Retinal pigment epithelial cell (primary cell): ENCODE measurements around the gene NTRK1.

ENCODE experiments used
- DNase-seq: peaks from one replicate; pipeline ENCODE4 v3.0.0-alpha.2; 2010; ENCODE audit warnings: low read depth
- H3K4me3 ChIP-seq: 2 replicates; pipeline ENCODE4 v1.5.1; 2011; ENCODE audit warnings: mild to moderate bottlenecking, low read length, control low read depth, moderate library complexity
- CTCF ChIP-seq: conservative IDR thresholded peaks from 2 replicates; pipeline ENCODE4 v1.5.1; 2011; ENCODE audit warnings: low read depth, low read length, control low read depth, inconsistent platforms

Gene NTRK1

DNA sequence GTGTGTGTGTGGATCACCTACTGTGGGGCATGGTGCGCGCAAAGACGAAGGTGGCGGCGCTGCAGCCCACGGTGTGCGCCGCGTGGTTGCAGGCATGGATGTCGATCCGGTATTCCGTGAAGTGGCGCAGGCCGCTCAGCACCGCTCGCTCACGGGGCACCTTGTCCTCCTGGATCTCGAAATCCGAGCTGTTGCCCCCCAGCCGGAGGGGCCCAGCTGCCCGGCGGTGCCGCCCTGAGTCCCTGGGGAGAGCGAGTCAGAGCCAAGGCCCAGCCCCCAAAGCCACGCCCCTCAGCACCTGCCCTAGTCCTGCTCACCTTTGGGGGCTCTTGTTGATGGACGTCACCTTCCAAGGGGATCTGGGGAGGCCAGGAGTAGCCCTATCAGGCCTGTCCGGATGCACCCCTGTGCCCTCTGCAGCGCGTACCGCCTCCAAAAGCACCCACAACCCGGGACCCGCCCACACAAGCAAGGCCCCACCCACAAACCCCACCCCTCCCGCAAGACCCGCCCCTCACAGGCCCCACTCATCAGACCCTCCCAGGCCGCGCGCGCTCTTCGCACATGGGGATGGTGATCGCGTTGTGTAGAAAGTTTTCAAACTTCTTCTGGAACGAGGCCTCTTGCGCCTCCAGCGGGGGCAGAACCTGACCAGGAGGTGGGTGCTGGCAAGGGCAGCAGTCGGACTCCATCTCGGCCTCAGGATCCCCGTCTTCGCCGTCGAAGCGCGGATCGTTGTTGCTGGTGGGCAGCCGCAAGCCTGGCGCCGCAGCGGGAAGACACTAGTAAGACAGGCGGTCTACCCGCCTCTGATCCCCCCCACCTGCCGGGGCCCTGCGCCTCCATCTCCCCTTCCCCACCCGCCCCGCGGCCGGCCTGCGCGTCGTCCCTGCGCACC is 15.4 kb upstream of the NTRK1 start:
- H3K4me3 ChIP-seq, result peak overlapping the region; percentile 15
- TF ChIP-seq CTCF, result peak; percentile 5
- no peak for DNase-seq

- no peak overlapping the region for H3K4me3 ChIP-seq
- TF ChIP-seq CTCF, result no peak
- no peak for DNase-seq
Measured at GRCh38 chr1:156845953-156846545, 14.6 kb upstream of the NTRK1 start.

GRCh38 chr1:156846643-156847042 is 14.0 kb upstream of the NTRK1 start:
- no peak overlapping the region for H3K4me3 ChIP-seq
- no peak for TF ChIP-seq CTCF
- DNase-seq, result no peak

DNA sequence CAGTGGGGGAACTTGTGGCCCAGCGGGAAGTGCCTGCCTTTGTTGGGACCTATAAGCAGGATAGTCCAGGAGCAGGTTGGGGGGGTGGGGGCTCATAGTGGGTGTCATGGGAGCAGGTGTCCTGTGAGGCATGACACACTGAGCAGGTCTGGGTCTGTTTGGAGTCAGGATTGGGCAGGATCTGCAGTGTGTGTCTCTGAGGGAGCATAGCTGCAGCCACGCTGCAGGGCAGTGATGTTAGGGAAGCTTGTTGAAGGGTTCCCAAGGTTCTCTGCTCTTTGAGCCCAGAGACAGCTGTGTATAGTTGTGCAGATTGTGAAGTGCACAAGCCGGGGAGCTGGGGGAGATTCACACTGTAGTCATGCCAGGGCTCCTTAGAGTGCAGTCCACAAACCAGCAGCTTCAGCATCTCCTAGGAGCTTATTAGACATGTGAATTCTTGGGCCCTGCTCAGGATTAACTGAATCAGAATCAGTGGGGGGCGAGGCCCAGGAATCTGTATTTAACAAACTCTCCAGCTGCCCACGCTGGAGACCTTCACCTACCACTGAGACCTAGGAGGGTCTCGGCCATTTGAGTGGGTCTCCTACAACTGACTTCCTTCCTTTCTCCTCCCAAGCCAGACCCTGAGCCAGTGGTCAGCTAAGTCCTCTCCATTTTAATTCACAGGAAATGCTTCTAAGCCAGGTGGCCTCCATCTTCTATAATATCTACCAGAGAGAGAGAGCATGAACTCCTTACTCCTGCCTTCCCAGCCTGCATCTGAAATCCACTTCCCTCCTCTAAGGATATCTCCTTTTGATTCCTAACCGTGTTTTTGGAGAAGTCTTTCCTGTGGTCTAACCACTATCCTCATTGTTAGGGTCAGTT is 12.8 kb upstream of the NTRK1 start:
- H3K4me3 ChIP-seq, result no peak overlapping the region
- no peak for DNase-seq

GRCh38 chr1:156848461-156849150 is 12.1 kb upstream of the NTRK1 start:
- no peak overlapping the region for H3K4me3 ChIP-seq
- no peak for DNase-seq
- no peak for TF ChIP-seq CTCF

More for the DNA sequence above, 12.8 kb upstream of the NTRK1 start:
- TF ChIP-seq CTCF, result no peak

DNA sequence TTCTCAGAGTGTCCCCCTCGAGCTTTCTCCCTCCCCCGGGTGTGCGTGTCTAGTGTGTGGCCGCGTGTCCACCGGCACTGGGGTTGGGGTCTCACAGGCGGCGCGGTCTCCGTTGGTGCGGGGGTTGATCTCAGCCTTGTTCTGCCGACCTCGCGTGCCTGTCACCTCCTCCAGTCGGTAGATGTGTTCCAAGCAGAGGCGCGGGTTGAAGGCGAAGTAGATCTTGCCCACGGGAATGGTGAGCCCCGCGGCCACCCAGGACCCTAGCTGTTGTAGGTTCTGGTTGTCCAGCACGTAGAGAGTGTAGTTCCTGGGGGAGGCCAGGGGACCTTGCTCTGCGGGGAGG is 11.5 kb upstream of the NTRK1 start:
- no peak for DNase-seq
- TF ChIP-seq CTCF, result no peak

More for the DNA sequence above, 11.5 kb upstream of the NTRK1 start:
- no peak overlapping the region for H3K4me3 ChIP-seq
